Ovary (tissue), 3 donors: ENCODE data around the gene CCDC122.

Source experiments
- CTCF ChIP-seq, 3 donors: fragments of 450-650 bp in 2 of 3; fragments of 200-600 bp in 1 of 3; IDR thresholded peaks; one replicate each; pipeline versions ENCODE4 v1.5.1 to v1.8.0; 2016 to 2022; ENCODE audit warnings: antibody characterized with exemption in 3 of 3, mild to moderate bottlenecking in 1 of 3
- POLR2A ChIP-seq: fragments of 450-650 bp; IDR thresholded peaks from one replicate; pipeline ENCODE4 v1.6.1; 2017; ENCODE audit warnings: antibody characterized with exemption, mild to moderate bottlenecking, moderate library complexity
- donor health status: DM: no; HTN: no; CAD: no.

- TF ChIP-seq CTCF (IDR thresholded peaks at IDR 0.05): no peak
- no peak for TF ChIP-seq POLR2A
Observed at GRCh38 chr13:43805071-43805468, 74.5 kb downstream of the CCDC122 start.
